ENCODE results near the gene CTNND2.

DNA sequence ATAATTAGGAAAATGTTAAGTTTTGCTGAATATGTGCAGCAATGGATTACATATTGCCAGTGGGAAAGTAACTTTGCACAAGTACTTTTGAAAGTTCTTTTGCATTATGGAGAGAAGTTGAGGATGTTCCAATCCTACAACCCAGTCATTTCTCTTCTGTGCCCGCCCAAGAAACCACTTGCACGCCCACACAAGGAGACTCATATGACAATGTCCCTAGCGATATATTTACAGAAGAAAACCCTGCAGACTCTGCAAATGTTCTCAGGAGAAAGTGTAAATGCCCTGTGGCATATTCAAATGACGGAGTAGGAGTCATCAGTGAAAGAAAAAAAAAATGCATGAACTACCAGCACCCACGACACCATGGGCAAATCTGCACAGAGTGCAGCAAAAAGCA lies 356.5 kb downstream of the CTNND2 start:
- TF ChIP-seq HDGF (IDR thresholded peaks at IDR 0.05; ENCODE audit: borderline replicate concordance) = no peak
- no peak for TF ChIP-seq FOXK2 (IDR thresholded peaks at IDR 0.05)
- no peak for TF ChIP-seq ELF4 (IDR thresholded peaks at IDR 0.05)

Data from HEK293T (cell line).